Mammary epithelial cell (primary cell): Measurements from ENCODE around the gene SLC24A3.

Experiments used
- CTCF ChIP-seq, 2 donors: IDR thresholded peaks in 1 of 2; conservative IDR thresholded peaks in 1 of 2; 2 replicates each; pipeline ENCODE4 v1.5.1; 2011 to 2012; ENCODE audit warnings: inconsistent platforms in 2 of 2, low read length in 2 of 2, mild to moderate bottlenecking in 2 of 2, control low read depth in 1 of 2, low read depth in 1 of 2; ENCODE audit not compliant: insufficient read depth in 1 of 2; ENCODE audit errors: extremely low read depth in 1 of 2
- EZH2 ChIP-seq: IDR thresholded peaks from 2 replicates; pipeline ENCODE4 v1.6.1; 2012; ENCODE audit warnings: low read length, inconsistent platforms, borderline replicate concordance

DNA sequence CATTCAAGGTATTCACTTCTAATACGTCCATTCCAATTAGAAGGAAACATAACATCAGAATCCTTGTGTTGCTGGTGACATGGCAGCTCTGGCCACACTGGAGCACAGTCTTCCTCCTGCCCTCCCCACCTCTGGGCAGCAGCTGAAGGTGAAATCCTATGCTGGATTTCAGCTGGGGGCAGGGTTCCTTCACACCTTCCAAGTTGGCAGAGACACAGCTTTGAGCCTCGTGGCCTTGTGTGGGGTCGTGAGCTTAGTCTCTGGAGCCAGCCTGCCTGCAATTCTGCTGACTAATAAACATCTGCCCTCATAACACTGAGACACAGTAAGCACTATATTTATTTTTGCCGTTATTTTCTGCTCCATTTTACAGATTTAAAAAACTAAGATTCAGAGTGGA lies 326.7 kb downstream of the SLC24A3 start:
- no peak for TF ChIP-seq CTCF (conservative IDR thresholded peaks at IDR 0.05 in 1 of 2, IDR thresholded peaks at IDR 0.05 in 1 of 2; ENCODE audit: extremely low read depth in 1 of 2, insufficient read depth in 1 of 2, low read depth in 1 of 2, low read length in 2 of 2)
- TF ChIP-seq EZH2: no peak
